Astrocyte (in vitro differentiated cells and primary cell): ENCODE measurements around the gene ADAM11.

ENCODE experiments used
- EZH2 ChIP-seq: IDR thresholded peaks from 2 replicates; pipeline ENCODE4 v1.6.1; 2012; ENCODE audit warnings: mild to moderate bottlenecking, low read length, inconsistent platforms; ENCODE audit not compliant: insufficient read depth
- TF ChIP-seq, protein P1 (sequence below): IDR thresholded peaks from 2 replicates; pipeline ENCODE4 v1.5.1; 2011; ENCODE audit warnings: low read depth, mild to moderate bottlenecking, inconsistent platforms, low read length, moderate library complexity; ENCODE audit not compliant: insufficient read depth

DNA sequence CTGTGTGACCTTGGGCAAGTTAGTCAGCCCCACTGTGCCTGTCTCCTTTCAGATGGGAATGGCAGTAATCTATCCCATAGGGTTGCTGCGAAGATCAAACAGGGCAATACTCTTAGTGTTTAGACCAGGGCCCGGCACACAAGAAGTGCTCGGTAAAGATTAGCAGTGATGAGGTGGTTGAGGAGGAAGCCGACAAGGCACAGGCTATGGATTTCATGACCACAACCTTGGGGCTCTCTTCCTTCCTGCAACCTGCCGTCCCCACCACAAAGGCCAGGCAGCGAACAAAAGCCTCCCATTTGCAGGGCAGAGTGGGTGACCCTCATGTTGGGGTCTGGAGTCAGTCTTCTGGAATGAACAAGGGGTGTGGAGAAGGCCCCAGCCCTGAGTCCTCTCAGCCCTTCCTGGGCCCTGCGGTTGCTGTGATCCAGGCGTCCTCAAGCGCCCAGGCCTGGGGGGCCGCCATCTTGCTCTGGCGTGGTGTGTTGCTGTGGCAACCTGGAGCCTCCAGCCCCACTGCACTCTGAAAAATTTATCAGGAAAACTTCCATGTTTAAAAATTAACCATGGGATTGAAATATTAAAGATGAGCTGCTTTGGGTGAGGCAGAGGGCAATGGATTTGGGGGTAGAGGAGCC is 9.8 kb downstream of the ADAM11 start:
- TF ChIP-seq, protein P1, sequence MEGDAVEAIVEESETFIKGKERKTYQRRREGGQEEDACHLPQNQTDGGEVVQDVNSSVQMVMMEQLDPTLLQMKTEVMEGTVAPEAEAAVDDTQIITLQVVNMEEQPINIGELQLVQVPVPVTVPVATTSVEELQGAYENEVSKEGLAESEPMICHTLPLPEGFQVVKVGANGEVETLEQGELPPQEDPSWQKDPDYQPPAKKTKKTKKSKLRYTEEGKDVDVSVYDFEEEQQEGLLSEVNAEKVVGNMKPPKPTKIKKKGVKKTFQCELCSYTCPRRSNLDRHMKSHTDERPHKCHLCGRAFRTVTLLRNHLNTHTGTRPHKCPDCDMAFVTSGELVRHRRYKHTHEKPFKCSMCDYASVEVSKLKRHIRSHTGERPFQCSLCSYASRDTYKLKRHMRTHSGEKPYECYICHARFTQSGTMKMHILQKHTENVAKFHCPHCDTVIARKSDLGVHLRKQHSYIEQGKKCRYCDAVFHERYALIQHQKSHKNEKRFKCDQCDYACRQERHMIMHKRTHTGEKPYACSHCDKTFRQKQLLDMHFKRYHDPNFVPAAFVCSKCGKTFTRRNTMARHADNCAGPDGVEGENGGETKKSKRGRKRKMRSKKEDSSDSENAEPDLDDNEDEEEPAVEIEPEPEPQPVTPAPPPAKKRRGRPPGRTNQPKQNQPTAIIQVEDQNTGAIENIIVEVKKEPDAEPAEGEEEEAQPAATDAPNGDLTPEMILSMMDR = no peak
- no peak for TF ChIP-seq EZH2
